Measurements from ENCODE around the gene FGGY. TPM values are rescaled to one million over a fixed set of nuclear protein-coding genes. Genes with fewer than 3 reads are reported as not detected.

Gene FGGY
- total RNA-seq, 2 donors from 2014 or later: 12.2 to 17.4 TPM

- intact Hi-C loops (cut with DNase I): no loop called here
- no peak overlapping the region for H3K27ac ChIP-seq
These were observed 35.1 kb downstream of the FGGY start for GRCh38 chr1:59331686-59332620.

DNA sequence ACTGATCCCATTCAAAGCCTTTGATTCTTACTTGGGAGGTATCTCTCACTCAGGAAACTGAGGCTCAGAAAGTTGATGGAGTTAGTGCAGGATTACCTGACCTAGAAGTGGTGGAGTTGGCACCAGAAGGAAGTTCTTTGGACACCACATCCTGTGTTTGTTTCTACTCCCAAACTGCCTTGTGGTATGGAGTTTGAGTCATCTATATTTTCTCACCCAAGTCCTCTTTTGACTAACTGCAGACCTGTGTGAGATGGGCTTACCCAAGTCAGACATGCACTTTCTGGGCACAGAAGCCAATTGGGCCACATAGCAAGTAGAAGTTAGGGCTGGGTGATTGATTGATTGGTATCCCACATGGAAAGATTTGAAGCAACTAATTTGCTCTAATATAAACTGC lies 36.1 kb downstream of the FGGY start:
- H3K36me3 ChIP-seq (replicated peaks in 1 of 2; ENCODE audit: insufficient read depth in 1 of 2, low read depth in 2 of 2): peaks cover 0 to 2% of the 10 kb centered on the region in 2 donors
- H3K27ac ChIP-seq: no peak overlapping the region
- intact Hi-C loops (cut with DNase I): no loop called here
- no peak for DNase-seq
- ATAC-seq: no peak
- H3K4me3 ChIP-seq: no peak overlapping the region
- TF ChIP-seq POLR2A (IDR thresholded peaks at IDR 0.05): no peak
- TF ChIP-seq CTCF (IDR thresholded peaks at IDR 0.05): no peak
- no peaks in the 10 kb centered on the region for H3K9me3 ChIP-seq
- no peaks in the 10 kb centered on the region for H3K27me3 ChIP-seq
- no peaks in the 10 kb centered on the region for H3K4me1 ChIP-seq

More at GRCh38 chr1:59331686-59332620, 35.1 kb downstream of the FGGY start:
- TF ChIP-seq POLR2A (IDR thresholded peaks at IDR 0.05) (no peak), CTCF (IDR thresholded peaks at IDR 0.05) (no peak)
- Histone ChIP-seq H3K36me3 (replicated peaks in 1 of 2; ENCODE audit: insufficient read depth in 1 of 2, low read depth in 2 of 2) (peaks cover 0 to 2% of the 10 kb centered on the region in 2 donors), H3K27me3 (no peaks in the 10 kb centered on the region), H3K9me3 (no peaks in the 10 kb centered on the region), H3K4me3 (no peak overlapping the region), H3K4me1 (no peaks in the 10 kb centered on the region)
- WGBS, 2 donors: 85 to 86% methylated on average over 5 of the region's 5 CpGs
- ATAC-seq (no peak), DNase-seq (no peak)

- DNase-seq (no peak), ATAC-seq (no peak)
- Histone ChIP-seq H3K27ac (no peak overlapping the region), H3K27me3 (no peaks in the 10 kb centered on the region), H3K4me3 (no peak overlapping the region), H3K4me1 (no peaks in the 10 kb centered on the region), H3K9me3 (no peaks in the 10 kb centered on the region), H3K36me3 (replicated peaks in 1 of 2; ENCODE audit: insufficient read depth in 1 of 2, low read depth in 2 of 2) (peaks cover 0 to 2% of the 10 kb centered on the region in 2 donors)
- 87 to 94% methylated on average over 3 of the region's 3 CpGs for WGBS, 2 donors
- TF ChIP-seq CTCF (IDR thresholded peaks at IDR 0.05) (no peak), POLR2A (IDR thresholded peaks at IDR 0.05) (no peak)
- intact Hi-C loops (cut with DNase I): no loop called here
These were observed 36.9 kb downstream of the FGGY start for GRCh38 chr1:59333626-59334277.

GRCh38 chr1:59340411-59341307 lies 43.8 kb downstream of the FGGY start:
- no peaks in the 10 kb centered on the region for H3K4me1 ChIP-seq
- H3K4me3 ChIP-seq: no peak overlapping the region
- DNase-seq: no peak
- H3K36me3 ChIP-seq (replicated peaks in 1 of 2; ENCODE audit: insufficient read depth in 1 of 2, low read depth in 2 of 2): no peaks in the 10 kb centered on the region
- no peaks in the 10 kb centered on the region for H3K9me3 ChIP-seq
- ATAC-seq: no peak
- intact Hi-C loops (cut with DNase I): no loop called here
- H3K27me3 ChIP-seq: no peaks in the 10 kb centered on the region
- no peak overlapping the region for H3K27ac ChIP-seq
- no peak for TF ChIP-seq CTCF (IDR thresholded peaks at IDR 0.05)
- no peak for TF ChIP-seq POLR2A (IDR thresholded peaks at IDR 0.05)
- 84 to 91% methylated on average over 5 of the region's 5 CpGs for WGBS, 2 donors

Measured in body of pancreas (tissue), 4 donors.